AG04449 (cell line): Measurements from ENCODE around the gene SGIP1.

Source experiments
- CTCF ChIA-PET: fragments of 350-600 bp; formaldehyde crosslinking; extraction: SDS; loops from one replicate; lab custom pipeline; 2021; ENCODE audit warnings: antibody characterized with exemption; lab: Yijun Ruan, JAX
- POLR2A ChIA-PET: fragments of 400-600, 350-600 bp; formaldehyde crosslinking; extraction: SDS; loops from one replicate; lab custom pipeline; 2020; ENCODE audit warnings: antibody characterized with exemption, inconsistent platforms; lab: Yijun Ruan, JAX
- DNase-seq: peaks from one replicate; pipeline ENCODE4 v3.0.0-alpha.2; 2010; ENCODE audit warnings: low read depth, low spot score
- H3K4me3 ChIP-seq: 2 replicates; pipeline ENCODE4 v1.5.1; 2011; ENCODE audit warnings: low read depth, mild to moderate bottlenecking, control low read depth, low read length
- CTCF ChIP-seq: IDR thresholded peaks from one replicate; pipeline ENCODE4 v1.5.1; 2011; ENCODE audit warnings: mild to moderate bottlenecking, moderate library complexity, low read length, control low read depth, inconsistent platforms; ENCODE audit not compliant: insufficient read depth; ENCODE audit errors: missing control alignments

The SGIP1 gene

GRCh38 chr1:66633159-66633558 is 99.2 kb downstream of the SGIP1 start:
- no peak for TF ChIP-seq CTCF

GRCh38 chr1:66637146-66637545 is 103.2 kb downstream of the SGIP1 start:
- TF ChIP-seq CTCF = no peak
- ChIA-PET POLR2A (no interaction called here), CTCF (no interaction called here)
- no peak for DNase-seq
- H3K4me3 ChIP-seq = no peak overlapping the region

More at GRCh38 chr1:66633159-66633558, 99.2 kb downstream of the SGIP1 start:
- no peak overlapping the region for H3K4me3 ChIP-seq
- CTCF ChIA-PET = interaction anchor here (1.8 kb wide), 1 partner anchor 11 kb away, joined by 5 read pairs; no protein-coding TSS in a partner anchor
- POLR2A ChIA-PET = no interaction called here
- no peak for DNase-seq

GRCh38 chr1:66641891-66642473 is 108.0 kb downstream of the SGIP1 start:
- ChIA-PET CTCF (no interaction called here), POLR2A (interaction anchor here (0.7 kb wide), 1 partner anchor 97 kb away, joined by 3 read pairs; no protein-coding TSS in a partner anchor)

DNA sequence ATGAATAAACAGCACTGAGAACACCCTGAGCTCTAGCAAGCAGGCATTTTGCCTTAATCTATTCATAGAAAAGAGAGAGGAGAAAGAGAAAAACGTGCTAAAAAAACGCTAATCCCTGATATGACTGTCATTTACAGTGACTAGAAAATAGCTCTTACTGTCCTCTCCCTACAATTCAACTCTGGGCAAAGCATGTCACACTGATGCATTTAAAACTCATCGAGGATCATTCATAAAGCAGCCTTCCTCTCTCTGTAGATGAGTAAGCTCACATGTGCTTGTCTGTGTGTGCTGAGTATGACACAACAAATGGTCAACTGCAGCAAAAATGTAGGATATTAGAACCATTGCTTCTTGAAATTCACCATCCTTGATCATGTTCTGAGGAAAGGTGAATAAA is 109.0 kb downstream of the SGIP1 start:
- TF ChIP-seq CTCF = no peak
- CTCF ChIA-PET = interaction anchor here (1.0 to 1.8 kb wide), 3 partner anchors 9 to 197 kb away, joined by 3 to 5 read pairs (median 3); no protein-coding TSS in a partner anchor
- POLR2A ChIA-PET = no interaction called here
- no peak for DNase-seq
- H3K4me3 ChIP-seq = no peak overlapping the region

More at GRCh38 chr1:66641891-66642473, 108.0 kb downstream of the SGIP1 start:
- TF ChIP-seq CTCF = no peak
- no peak for DNase-seq
- H3K4me3 ChIP-seq = no peak overlapping the region

- CTCF ChIA-PET = interaction anchor here (1.0 to 1.8 kb wide), 2 partner anchors 10 to 198 kb away, joined by 3 to 5 read pairs; no protein-coding TSS in a partner anchor
- POLR2A ChIA-PET = no interaction called here
- TF ChIP-seq CTCF = no peak
- no peak overlapping the region for H3K4me3 ChIP-seq
- no peak for DNase-seq
These were observed 110.4 kb downstream of the SGIP1 start for GRCh38 chr1:66644331-66644730.

DNA sequence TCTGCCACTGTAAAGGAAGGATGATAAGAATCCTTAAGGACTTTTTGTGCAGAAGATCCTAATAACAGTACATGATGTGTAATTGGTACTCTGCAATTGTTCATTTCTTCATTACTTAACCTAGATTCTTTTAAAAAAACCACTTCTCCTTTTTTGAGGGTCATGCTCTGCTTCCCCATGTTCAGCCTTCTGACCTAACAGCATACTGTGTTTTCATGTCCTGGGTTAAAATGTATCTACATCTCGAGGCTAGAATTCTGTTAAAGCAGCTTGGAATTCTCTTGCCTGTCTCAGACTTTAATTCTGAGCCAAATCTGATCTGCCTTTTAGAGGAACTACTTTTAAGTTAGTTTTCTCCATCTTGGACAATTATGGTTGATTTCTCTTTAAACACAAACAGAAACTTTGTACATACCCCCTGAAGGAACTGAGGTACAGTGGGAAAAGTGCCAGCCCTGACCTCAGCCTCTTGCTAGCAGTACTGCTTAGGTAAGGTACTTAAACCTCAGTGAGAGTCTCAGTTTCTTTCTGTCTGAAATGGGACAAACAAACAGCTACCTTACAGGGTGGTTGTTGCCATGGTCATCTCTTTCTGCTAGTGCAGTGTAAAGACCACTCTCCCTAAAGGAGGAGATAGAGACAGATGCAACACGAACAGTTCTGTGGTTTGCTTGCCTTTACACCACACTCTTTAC is 115.1 kb downstream of the SGIP1 start:
- DNase-seq = no peak
- POLR2A ChIA-PET = no interaction called here
- CTCF ChIA-PET = no interaction called here
- H3K4me3 ChIP-seq = no peak overlapping the region
- TF ChIP-seq CTCF = no peak
